ENCODE data around the gene MYRF. TPM values are rescaled to one million over a fixed set of nuclear protein-coding genes. Genes with fewer than 3 reads are reported as not detected.

The MYRF gene
- total RNA-seq, 1 donor from 2014 or later: 0.82 TPM

GRCh38 chr11:61718621-61719302 lies 33.7 kb upstream of the MYRF start:
- FAIRE-seq (no peak), DNase-seq (ENCODE audit: low spot score in 2 of 2) (peak in 1 of 2 donors; percentile 76)

DNA sequence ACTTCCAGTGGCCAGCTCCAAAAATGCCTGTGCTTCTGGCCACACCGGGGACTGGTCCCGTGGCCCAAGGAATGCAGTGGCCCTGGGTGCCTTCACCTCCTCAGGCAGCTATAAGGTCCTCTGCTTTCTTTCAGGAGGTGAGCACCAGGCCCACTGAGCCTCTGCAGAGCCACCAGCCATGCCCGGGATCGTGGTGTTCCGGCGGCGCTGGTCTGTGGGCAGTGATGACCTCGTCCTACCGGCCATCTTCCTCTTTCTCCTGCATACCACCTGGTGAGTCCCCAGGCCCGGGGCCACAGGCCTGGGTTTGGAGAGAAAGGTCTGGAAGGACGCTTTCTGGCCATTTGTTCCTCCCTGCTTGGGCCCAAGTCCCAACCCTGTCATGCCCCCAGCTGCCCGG lies 32.5 kb upstream of the MYRF start:
- FAIRE-seq (no peak), DNase-seq (ENCODE audit: low spot score in 2 of 2) (no peak)

DNA sequence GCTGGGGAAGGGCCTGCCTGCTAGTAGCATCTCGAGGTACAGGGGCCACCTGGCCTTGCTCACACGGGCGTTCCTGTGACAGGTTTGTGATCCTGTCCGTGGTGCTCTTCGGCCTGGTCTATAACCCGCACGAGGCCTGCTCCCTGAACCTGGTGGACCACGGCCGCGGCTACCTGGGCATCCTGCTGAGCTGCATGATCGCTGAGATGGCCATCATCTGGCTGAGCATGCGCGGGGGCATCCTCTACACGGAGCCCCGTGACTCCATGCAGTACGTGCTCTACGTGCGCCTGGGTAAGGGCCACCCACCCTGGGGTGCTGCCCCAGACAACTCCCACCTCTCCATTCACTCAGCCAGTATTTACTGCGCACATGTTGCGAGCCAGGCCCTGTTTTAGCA lies 31.8 kb upstream of the MYRF start:
- no peak for FAIRE-seq
- DNase-seq (ENCODE audit: low spot score in 2 of 2): no peak

GRCh38 chr11:61724437-61724836 lies 28.0 kb upstream of the MYRF start:
- no peak for DNase-seq (ENCODE audit: low spot score in 2 of 2)
- FAIRE-seq: no peak

GRCh38 chr11:61725781-61726231 lies 26.6 kb upstream of the MYRF start:
- FAIRE-seq (no peak), DNase-seq (ENCODE audit: low spot score in 2 of 2) (no peak)

GRCh38 chr11:61726775-61727174 lies 25.7 kb upstream of the MYRF start:
- DNase-seq (ENCODE audit: low spot score in 2 of 2) (no peak), FAIRE-seq (no peak)

GRCh38 chr11:61727401-61727811 lies 25.0 kb upstream of the MYRF start:
- no peak for FAIRE-seq
- no peak for DNase-seq (ENCODE audit: low spot score in 2 of 2)

- DNase-seq (ENCODE audit: low spot score in 2 of 2) (no peak), FAIRE-seq (no peak)
Observed at GRCh38 chr11:61728066-61728939, 24.1 kb upstream of the MYRF start.

GRCh38 chr11:61728940-61729219 lies 23.6 kb upstream of the MYRF start:
- DNase-seq (ENCODE audit: low spot score in 2 of 2): no peak
- FAIRE-seq: no peak

GRCh38 chr11:61730240-61730994 lies 22.0 kb upstream of the MYRF start:
- no peak for FAIRE-seq
- no peak for DNase-seq (ENCODE audit: low spot score in 2 of 2)

DNA sequence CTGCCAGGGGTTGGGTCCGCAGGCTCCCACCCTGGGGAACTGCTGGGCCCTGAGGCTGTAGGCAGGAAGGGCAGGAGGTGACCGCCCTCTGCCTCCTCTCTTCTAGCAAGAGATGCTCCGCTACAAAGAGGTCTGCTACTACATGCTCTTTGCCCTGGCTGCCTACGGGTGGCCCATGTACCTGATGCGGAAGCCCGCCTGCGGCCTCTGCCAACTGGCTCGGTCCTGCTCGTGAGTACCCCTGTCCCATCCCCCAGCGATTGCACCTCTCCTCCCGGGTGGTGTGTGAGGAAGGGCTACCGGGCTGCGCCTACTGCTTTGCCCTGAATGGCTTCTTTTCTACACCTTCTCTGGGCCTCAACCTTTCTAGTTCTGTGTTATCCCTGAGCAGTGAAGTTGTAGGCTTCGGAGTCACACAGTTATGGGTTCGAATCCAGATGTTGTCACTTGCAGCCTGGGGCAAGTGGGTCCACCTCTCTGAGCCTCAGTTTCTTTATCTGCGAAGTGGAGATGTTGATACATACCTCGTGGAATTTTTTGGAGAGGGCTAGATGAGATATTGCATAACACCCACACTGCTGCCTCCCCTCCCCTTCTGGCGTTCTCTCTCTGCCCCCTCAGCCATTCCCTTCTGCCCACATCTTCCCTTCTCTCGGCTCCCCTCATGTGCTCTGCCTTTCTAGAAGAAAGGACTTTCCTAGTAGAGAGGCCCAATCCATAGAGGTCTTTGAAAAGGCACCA lies 21.1 kb upstream of the MYRF start:
- DNase-seq (ENCODE audit: low spot score in 2 of 2): no peak
- FAIRE-seq: no peak

DNA sequence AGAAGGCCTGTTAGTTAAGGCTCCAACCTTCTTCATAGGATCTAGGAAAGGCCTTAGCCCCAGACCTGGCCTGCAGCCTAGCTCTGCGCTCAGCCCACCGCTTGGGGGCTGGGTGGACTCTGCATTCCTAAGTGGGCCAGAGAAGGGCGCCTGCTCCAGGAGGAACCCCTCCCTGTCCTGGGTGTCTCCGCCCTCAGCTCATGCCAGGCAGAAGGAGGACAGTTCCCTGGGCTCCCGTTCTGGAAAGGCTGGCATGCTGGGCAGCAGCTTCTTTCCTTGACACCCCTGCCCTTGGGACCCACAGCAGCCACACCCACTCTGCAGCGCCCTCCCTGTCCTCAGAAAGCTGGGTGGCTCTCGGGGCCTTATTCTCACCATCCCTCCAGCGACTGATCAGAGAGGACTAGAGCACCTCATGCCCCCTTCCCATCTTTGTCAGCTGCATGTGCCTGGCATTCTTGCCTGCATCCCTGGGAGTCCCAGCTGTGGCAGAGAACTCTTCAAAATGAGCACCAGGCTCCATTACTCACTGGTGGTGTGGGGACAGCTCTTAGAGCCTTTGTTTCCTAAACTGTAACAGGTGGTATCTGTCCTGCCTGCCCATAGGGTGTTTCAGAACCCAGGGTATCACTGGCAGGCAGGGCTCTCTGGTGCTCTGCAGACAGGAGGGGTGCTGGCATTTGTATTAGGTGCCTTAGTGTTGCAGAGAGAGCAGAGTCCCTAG lies 20.3 kb upstream of the MYRF start:
- FAIRE-seq (no peak), DNase-seq (ENCODE audit: low spot score in 2 of 2) (no peak)

DNA sequence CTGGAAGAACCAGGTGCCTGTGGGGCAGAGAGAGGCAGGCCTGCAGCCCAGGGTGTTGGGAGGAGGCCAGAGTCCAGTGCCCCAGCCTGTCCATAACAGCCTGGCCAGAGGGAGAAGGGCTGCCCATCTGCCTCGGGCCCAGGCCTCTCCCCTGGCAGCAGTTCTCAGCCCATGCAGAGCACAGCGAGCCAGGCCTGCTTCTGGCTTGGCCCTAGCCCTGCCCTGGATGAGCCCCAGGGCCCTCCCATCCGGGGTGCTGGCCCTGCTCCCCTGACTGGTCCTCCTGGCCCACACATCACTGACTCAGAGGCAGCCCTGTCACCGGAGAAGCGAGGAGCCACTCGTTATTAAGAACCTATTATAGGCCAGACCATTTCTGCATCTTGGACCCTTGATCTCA lies 19.7 kb upstream of the MYRF start:
- FAIRE-seq (no peak), DNase-seq (ENCODE audit: low spot score in 2 of 2) (peak in 1 of 2 donors; percentile 55)

DNA sequence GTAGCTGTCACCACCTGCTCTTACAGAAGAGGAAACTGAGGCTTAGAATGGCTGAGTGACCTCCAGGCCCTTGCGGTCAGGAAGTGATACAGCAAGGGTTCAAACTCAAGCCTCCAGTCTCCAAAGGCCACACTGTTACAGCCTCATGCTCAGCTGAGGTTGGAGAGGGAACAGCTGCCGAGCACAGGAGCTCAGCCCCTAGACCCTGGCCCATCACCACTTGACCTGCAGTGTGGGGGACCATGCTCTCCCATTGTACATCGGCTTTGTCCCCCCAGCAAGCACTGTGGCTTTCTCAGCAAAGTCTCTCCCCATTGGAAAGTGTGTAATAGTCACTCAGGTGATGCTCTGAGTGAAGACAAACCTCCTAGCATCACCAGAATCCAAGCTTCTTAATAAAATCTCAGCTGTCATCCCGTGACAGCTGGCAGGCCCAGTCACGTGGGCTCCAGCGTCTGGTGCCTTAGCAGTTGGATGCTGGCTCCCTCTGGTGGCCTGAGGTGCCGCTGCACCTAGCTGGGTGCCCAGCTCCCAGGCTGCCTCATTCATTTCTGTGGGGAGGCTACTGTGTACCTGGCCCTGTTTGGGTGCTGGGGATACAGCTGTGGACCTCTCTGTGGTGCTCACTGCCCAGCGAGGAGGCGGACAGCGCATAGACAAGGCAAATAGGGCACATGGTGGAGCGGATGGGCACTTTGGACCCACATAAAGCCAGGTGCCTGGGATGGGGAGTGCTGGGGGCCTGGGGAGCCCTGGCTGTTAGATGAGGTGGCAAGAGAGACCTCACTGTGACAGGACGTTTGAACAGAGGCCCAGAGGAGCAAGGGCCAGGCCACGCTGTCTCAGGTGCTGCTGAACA lies 19.1 kb upstream of the MYRF start:
- FAIRE-seq (no peak), DNase-seq (ENCODE audit: low spot score in 2 of 2) (peak; percentile 92 to 97)

GRCh38 chr11:61734767-61735166 lies 17.7 kb upstream of the MYRF start:
- FAIRE-seq (no peak), DNase-seq (ENCODE audit: low spot score in 2 of 2) (no peak)

- no peak for DNase-seq (ENCODE audit: low spot score in 2 of 2)
- FAIRE-seq: no peak
Observed at GRCh38 chr11:61735391-61735790, 17.0 kb upstream of the MYRF start.

- FAIRE-seq (no peak), DNase-seq (ENCODE audit: low spot score in 2 of 2) (peak in 1 of 2 donors; percentile 53)
Observed at GRCh38 chr11:61736310-61736709, 16.1 kb upstream of the MYRF start.

DNA sequence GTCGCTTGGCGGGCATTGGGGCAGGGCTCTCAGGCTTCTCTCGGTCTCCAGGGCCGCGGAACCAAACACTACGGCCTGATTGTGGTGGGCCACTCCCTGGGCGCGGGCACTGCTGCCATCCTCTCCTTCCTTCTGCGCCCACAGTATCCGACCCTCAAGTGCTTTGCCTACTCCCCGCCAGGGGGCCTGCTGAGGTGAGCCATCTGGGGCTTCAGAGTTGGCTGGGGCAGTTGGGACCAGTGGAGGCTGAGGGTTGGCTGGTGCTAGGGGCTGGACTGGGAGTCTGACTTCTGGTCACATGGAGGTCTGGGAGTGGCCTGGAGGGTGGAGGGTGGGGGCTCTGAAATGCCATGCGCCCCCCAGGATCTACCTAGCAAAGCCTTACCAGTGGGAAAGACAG lies 15.3 kb upstream of the MYRF start:
- FAIRE-seq: no peak
- DNase-seq (ENCODE audit: low spot score in 2 of 2): no peak
